Activated T-helper 17 cell treated with anti-CD3 and anti-CD28 coated beads, Interleukin-2, amount 50 U/mL, for 72 hours (primary cell): Measurements from ENCODE around the gene SLC30A4. TPM values are rescaled to one million over a fixed set of nuclear protein-coding genes. Genes with fewer than 3 reads are reported as not detected.
"Not testable (repeated sequence)": the region's sequence is repeated elsewhere in the genome, so short reads cannot be mapped to it uniquely, and the experiment has no call there.

Experiments used
- ATAC-seq: fragments of 150-1000 bp; cut with Tn5 transposase; replicated peaks from 2 replicates; pipeline ENCODE4 v1.10.0; 2021; ENCODE audit warnings: mild to moderate bottlenecking, moderate library complexity
- H3K27ac Mint-ChIP-seq: one replicate; pipeline ENCODE4 v1.8.0; 2022; ENCODE audit warnings: mixed read lengths
- H3K27me3 Mint-ChIP-seq: one replicate; pipeline ENCODE4 v1.8.0; 2022; ENCODE audit warnings: mixed read lengths
- H3K36me3 Mint-ChIP-seq: one replicate; pipeline ENCODE4 v1.8.0; 2022; ENCODE audit warnings: low read depth, mild to moderate bottlenecking, mixed read lengths
- H3K4me1 Mint-ChIP-seq: one replicate; pipeline ENCODE4 v1.8.0; 2022; ENCODE audit warnings: mixed read lengths
- H3K4me3 Mint-ChIP-seq: one replicate; pipeline ENCODE4 v1.8.0; 2022; ENCODE audit warnings: mild to moderate bottlenecking, mixed read lengths
- H3K9me3 Mint-ChIP-seq: one replicate; pipeline ENCODE4 v1.8.0; 2022; ENCODE audit warnings: mixed read lengths
- total RNA-seq, 2 donors: library from RNA; stranded (reverse); gene quantifications; one replicate each; pipeline ENCODE4 v1.2.3, GENCODE V29; 2022

SLC30A4 gene
- total RNA-seq, 2 donors from 2014 or later: 1.1 to 2.1 TPM

DNA sequence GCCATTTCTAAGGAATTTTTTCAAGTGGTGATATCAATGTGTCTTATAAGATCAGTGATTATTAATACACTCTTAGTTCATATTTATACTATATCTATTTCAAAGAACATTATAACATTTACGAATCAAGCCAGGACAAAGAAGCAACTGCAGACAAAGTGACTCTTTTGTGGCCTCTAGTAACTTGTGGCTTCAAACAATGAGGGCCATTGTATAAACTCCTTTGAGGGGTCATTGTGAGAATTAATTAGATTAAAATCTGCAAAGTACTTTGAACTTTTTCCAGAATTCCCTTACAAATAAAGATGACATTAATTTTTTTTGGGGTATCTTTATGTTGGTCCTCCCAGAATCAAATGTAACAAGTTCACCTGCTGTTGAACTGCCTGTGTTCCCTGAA is 12.3 kb upstream of the SLC30A4 start:
- H3K36me3 Mint-ChIP-seq: no peaks in the 10 kb centered on the region
- H3K4me1 Mint-ChIP-seq: no peaks in the 10 kb centered on the region
- ATAC-seq: no peak
- no peak overlapping the region for H3K4me3 Mint-ChIP-seq
- H3K27ac Mint-ChIP-seq: no peak overlapping the region
- H3K27me3 Mint-ChIP-seq: no peaks in the 10 kb centered on the region
- H3K9me3 Mint-ChIP-seq: no peaks in the 10 kb centered on the region

DNA sequence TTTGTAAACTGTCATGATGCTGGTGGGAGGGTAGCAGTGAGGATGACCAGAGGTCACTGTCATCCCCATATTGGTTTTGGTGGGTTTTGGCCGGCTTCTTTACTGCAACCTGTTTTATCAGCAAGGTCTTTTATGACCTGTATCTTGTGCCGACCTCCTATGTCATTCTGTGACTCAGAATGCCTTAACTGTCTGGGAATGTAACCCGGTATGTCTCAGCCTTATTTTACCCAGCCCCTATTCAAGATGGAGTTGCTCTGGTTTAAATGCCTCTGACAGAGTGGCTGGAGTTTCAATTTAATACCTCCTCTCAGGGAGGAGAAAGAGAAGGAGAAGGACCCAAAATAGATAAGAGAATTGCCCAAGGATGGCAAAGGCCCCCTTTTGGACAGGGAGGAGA is 10.3 kb upstream of the SLC30A4 start:
- H3K27ac Mint-ChIP-seq, H3K36me3 Mint-ChIP-seq, H3K4me1 Mint-ChIP-seq, ATAC-seq, H3K4me3 Mint-ChIP-seq, H3K27me3 Mint-ChIP-seq, H3K9me3 Mint-ChIP-seq: not testable (repeated sequence)

DNA sequence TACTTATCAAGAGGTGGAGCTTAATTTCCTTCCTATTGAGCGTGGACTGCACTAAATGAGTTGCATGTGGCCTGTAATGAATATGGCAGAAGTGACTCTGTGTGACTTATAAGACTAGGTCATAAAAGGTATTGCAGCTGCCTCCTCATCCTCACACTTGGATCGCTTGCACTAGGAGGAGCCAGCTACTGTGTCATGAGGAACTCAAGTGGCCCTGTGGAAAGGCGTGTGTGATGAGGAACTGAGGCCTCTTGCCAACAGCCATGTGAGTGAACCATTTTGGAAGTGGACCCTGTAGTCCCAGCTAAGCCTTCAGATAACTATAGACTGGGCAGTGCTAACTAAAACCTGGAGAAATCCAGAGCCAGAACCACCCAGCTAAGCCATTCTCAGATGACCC is 7.1 kb upstream of the SLC30A4 start:
- no peak for ATAC-seq
- H3K9me3 Mint-ChIP-seq: no peaks in the 10 kb centered on the region
- H3K36me3 Mint-ChIP-seq: no peaks in the 10 kb centered on the region
- no peak overlapping the region for H3K4me3 Mint-ChIP-seq
- no peaks in the 10 kb centered on the region for H3K27me3 Mint-ChIP-seq
- H3K4me1 Mint-ChIP-seq: no peaks in the 10 kb centered on the region
- H3K27ac Mint-ChIP-seq: no peak overlapping the region

DNA sequence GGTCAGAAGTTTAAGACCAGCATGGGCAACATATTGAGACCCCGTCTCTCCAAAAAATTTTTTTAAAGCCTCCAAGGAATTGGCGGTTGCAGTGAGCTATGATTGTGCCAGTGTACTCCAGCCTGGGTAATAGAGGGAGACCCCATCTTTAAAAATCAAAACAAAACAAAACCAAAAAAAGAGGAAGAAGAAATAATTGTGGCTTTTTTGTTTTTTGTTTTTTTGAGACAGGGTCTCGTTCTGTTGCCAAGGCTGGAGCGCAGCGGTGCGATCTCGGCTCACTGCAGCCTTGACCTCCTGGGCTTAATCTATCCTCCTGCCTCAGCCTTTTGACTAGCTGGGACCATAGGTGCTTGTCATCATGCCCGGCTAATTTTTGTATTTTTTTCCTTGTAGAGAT is 4.5 kb upstream of the SLC30A4 start:
- Mint-ChIP-seq H3K27ac (no peak overlapping the region), H3K4me1 (no peaks in the 10 kb centered on the region), H3K27me3 (no peaks in the 10 kb centered on the region), H3K9me3 (no peaks in the 10 kb centered on the region), H3K4me3 (no peak overlapping the region), H3K36me3 (no peaks in the 10 kb centered on the region)
- no peak for ATAC-seq

DNA sequence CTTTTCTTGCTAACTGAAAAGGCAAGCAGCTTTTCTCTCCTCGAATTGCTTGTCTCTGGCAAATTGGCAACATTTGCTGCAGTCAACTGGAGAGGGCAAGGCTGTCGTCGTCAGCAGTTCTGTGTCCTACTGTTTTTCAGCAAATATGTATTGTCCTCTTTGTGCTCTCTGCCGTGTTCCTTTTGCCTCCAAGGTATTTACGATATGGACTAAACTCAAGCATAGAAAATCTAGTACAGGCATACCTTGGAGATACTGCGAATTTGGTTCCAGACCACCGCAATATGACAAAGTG is 558 bp upstream of the SLC30A4 start:
- Mint-ChIP-seq H3K27ac (no peak overlapping the region), H3K27me3 (no peaks in the 10 kb centered on the region)

DNA sequence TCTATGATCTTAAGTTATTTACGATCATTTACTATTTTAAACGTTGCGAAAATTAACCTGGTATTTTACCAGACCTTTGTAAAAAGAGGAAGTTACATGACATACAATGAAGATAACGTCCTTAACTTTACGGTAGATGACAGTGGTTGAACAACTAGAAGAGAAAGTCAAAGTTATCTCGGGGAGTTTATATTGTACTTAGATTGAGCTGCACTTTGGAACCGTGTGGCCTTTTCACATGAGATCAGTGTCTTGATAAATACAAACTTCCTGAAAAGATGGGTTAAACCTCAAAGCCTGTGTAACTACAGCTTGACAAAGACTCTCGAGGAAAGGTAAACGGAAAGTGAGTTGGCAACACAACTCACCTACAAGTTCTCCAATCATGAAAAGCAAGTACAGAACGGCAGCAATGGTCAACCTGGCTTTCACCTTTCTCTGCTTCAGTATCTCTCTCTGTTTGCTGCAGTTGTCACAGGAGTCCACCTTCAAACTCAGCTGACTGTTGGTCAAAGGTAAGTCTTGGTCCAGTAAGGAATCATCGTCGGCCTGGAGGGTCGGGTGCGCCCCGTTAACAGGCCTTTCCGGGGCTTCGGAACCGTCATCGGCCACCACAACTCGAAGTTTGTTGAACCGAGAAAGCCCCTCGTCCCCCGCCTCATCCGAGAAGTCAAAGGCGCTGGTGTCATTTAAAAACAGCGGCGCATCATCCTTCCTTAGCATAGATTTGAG is 793 bp downstream of the SLC30A4 start:
- peak overlapping the region; percentile 95 for H3K4me3 Mint-ChIP-seq
- H3K27ac Mint-ChIP-seq: peak overlapping the region; percentile 82
- peak; percentile 13 for ATAC-seq
- no peaks in the 10 kb centered on the region for H3K36me3 Mint-ChIP-seq
- H3K9me3 Mint-ChIP-seq: no peaks in the 10 kb centered on the region
- H3K4me1 Mint-ChIP-seq: peaks cover 7% of the 10 kb centered on the region
- no peaks in the 10 kb centered on the region for H3K27me3 Mint-ChIP-seq

More for the DNA sequence above, 558 bp upstream of the SLC30A4 start:
- no peak for ATAC-seq
- H3K4me3 Mint-ChIP-seq: peak overlapping the region; percentile 83
- H3K4me1 Mint-ChIP-seq: peaks cover 7% of the 10 kb centered on the region
- no peaks in the 10 kb centered on the region for H3K9me3 Mint-ChIP-seq
- no peaks in the 10 kb centered on the region for H3K36me3 Mint-ChIP-seq

DNA sequence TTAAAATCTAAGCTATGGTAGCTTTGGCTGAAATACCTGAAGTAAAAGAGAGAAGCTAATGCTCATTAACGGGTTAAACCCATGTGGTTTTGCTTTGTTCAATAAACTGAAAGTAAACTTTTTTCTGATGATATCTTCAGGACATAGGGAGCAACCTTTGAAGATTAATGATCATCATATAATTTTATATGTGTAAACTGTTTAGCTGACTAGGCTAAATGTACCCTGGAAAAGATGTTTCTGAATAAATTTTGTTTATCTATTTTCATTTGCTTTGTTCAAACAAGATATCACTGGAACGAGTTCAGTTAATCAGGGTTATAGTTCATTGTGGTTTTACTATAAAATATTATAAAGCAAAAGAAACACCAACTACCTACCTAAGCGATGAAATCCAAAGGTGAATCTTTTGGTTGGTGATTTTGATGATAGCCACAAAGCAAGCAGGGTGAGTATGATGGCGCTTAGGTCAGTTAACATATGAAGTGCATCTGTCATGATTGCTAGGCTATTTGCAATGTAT is 11.7 kb downstream of the SLC30A4 start:
- no peak for ATAC-seq
- H3K9me3 Mint-ChIP-seq: no peaks in the 10 kb centered on the region
- no peak overlapping the region for H3K27ac Mint-ChIP-seq
- no peaks in the 10 kb centered on the region for H3K4me1 Mint-ChIP-seq
- no peaks in the 10 kb centered on the region for H3K27me3 Mint-ChIP-seq
- H3K4me3 Mint-ChIP-seq: no peak overlapping the region
- peaks cover 6% of the 10 kb centered on the region for H3K36me3 Mint-ChIP-seq

DNA sequence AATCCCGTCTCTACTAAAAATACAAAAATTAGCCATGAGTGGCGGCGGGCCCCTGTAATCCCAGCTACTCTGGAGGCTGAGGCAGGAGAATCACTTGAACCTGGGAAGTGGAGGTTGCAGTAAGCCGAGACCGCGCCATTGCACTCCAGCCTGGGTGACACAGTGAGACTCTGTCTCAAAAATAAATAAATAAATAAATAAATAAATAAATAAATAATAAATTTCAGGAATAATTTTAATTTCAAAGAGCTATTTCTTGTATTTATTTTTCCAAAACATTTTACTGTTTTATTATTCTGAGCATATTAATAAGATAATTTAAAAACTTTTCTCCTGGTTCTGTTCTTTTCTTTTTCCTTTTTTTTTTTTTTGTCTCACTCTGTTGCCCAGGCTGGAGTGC is 15.4 kb downstream of the SLC30A4 start:
- not testable (repeated sequence) for H3K4me1 Mint-ChIP-seq, H3K4me3 Mint-ChIP-seq, H3K27ac Mint-ChIP-seq, H3K9me3 Mint-ChIP-seq, H3K36me3 Mint-ChIP-seq, H3K27me3 Mint-ChIP-seq, ATAC-seq

DNA sequence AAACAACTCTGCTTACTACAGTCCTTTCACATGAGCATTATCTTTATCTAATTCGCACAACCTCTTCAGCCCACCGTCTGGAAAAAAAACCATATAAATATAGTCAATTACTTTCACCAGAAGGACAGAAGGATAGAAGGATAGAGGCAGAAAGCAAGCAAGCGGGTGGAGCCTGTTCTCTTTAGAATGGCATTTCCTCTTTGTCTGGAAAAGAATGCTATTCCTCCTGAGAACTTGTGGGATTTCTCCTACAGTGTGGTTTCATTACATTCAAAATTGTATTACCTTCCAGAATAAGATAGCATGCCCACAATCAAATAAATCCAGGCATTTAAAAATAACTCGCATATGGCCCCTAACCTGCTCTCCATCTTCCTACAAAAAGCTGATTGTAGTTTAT is 23.1 kb downstream of the SLC30A4 start:
- no peak overlapping the region for H3K4me3 Mint-ChIP-seq
- no peaks in the 10 kb centered on the region for H3K9me3 Mint-ChIP-seq
- no peaks in the 10 kb centered on the region for H3K36me3 Mint-ChIP-seq
- no peak for ATAC-seq
- H3K27me3 Mint-ChIP-seq: no peaks in the 10 kb centered on the region
- H3K4me1 Mint-ChIP-seq: no peaks in the 10 kb centered on the region
- H3K27ac Mint-ChIP-seq: no peak overlapping the region

DNA sequence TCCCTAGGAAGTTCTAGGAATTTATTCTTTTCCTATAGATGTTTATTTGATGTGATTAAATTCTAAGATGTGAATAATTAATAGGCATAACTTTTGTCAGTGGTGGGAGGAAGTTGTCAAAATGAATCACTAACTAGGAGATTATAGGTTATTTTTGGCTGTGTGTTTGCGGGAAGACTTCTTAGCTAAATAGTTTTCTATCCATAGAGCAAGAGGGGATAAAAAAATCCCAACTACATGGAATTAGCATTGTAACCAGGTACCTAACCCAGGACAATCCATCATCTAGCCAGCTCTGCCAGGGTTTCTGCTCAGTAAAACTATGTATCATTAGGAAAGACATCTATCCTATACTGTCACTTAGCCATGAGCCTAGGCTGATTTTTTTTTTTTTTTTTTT is 23.9 kb downstream of the SLC30A4 start:
- no peak for ATAC-seq
- Mint-ChIP-seq H3K4me3 (no peak overlapping the region), H3K36me3 (no peaks in the 10 kb centered on the region), H3K27me3 (no peaks in the 10 kb centered on the region), H3K27ac (no peak overlapping the region), H3K9me3 (no peaks in the 10 kb centered on the region), H3K4me1 (no peaks in the 10 kb centered on the region)

DNA sequence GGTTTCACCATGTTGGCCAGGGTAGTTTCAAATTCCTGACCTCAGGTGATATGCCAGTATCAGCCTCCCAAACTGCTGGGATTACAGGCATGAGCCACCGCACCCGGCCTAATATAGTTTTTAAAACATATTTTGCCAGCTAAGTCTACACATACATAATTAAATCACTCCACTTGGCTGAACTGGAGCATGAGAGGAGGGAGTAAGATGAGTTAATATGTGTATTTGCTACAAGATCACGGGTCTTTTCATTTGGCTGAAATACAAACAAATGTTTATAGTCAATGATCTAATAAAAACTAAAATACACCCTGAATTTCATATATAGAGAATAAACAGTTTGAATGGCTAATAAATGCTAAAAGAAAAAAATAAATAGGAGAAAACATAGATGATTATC is 25.3 kb downstream of the SLC30A4 start:
- Mint-ChIP-seq H3K36me3 (no peaks in the 10 kb centered on the region), H3K27me3 (no peaks in the 10 kb centered on the region), H3K4me1 (no peaks in the 10 kb centered on the region), H3K4me3 (no peak overlapping the region), H3K9me3 (no peaks in the 10 kb centered on the region), H3K27ac (no peak overlapping the region)
- no peak for ATAC-seq

DNA sequence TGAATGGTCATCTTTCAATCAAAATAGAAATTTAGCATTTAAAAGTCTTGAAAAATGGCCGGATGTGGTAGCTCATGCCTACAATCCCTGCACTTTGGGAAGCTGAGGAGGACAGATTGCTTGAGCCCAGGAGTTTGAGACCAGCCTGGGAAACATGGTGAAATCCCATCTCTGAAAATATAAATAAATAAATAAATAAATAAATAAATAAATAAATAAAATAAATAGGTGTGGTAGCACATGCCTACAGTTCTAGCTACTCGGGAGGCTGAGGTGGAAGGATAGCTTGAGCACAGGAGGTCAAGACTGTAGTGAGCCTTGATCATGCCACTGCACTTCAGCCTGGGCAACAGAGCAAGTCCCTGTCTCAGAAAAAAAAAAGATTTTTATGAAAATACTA is 25.9 kb downstream of the SLC30A4 start:
- no peak overlapping the region for H3K4me3 Mint-ChIP-seq
- no peaks in the 10 kb centered on the region for H3K36me3 Mint-ChIP-seq
- no peaks in the 10 kb centered on the region for H3K27me3 Mint-ChIP-seq
- no peaks in the 10 kb centered on the region for H3K9me3 Mint-ChIP-seq
- H3K4me1 Mint-ChIP-seq: no peaks in the 10 kb centered on the region
- no peak overlapping the region for H3K27ac Mint-ChIP-seq
- ATAC-seq: no peak

DNA sequence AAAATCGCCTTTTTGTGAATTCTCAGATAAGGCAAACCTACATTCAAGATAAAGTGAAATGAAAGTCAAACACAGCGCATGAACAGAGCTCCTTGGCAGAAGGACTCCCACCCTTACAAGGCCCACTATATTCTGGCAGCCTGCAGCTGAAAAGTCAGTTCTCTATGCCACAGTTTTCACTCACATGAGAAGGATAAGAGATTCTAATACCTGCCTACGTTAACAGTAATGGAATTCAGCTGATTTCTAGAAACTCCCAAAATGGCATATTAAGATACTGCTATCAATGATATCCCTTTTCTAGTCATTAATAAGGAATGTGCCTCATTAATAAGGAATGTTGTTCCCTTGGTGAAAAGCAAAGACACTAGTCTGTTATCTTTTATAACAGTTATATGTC is 27.0 kb downstream of the SLC30A4 start:
- Mint-ChIP-seq H3K4me3 (no peak overlapping the region), H3K36me3 (no peaks in the 10 kb centered on the region), H3K27me3 (no peaks in the 10 kb centered on the region), H3K9me3 (no peaks in the 10 kb centered on the region), H3K27ac (no peak overlapping the region), H3K4me1 (no peaks in the 10 kb centered on the region)
- no peak for ATAC-seq

DNA sequence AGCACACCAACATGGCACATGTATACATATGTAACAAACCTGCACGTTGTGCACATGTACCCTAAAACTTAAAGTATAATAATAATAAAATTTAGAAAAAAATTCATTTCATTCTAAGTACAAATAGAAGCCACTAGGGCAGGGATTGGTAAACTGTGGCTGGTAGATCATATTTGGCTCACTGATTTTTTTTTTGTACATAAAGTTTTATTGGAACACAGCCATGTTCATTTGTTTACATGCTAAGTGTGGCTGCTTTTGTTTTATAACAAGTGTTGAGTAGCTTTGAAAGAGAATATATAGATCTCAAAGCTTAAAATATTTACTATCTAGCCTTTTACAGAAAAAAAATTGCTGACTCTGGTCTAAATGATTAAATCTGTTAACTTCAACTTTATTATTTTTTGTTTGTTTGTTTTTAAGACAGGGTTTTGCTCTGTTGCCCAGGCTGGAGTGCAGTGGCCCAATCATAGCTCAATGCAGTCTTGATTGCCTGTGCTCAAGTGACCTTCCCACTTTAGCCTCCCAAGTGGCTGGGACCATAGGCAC is 32.8 kb downstream of the SLC30A4 start:
- no peak overlapping the region for H3K4me3 Mint-ChIP-seq
- no peak overlapping the region for H3K27ac Mint-ChIP-seq
- H3K36me3 Mint-ChIP-seq: no peaks in the 10 kb centered on the region
- no peaks in the 10 kb centered on the region for H3K27me3 Mint-ChIP-seq
- no peak for ATAC-seq
- no peaks in the 10 kb centered on the region for H3K9me3 Mint-ChIP-seq
- no peaks in the 10 kb centered on the region for H3K4me1 Mint-ChIP-seq

DNA sequence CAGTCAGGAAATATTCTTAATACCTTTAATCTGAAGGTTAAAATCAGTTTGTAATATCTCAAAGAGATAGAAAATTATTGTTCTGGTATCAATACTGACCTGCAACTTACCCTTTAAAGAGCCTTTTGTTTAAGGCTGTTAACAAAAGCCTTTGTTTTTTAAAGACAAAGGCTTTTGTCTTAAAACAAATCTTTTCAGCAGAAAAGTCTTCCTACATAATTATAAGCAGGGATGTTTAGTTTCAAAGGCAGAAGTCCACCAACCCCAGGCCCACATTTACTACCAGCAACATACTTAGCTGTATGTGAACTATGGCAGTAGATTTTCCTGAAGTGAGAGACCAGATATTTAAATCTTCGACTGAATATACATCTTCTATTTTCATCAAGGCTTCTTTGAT is 36.2 kb downstream of the SLC30A4 start:
- H3K27ac Mint-ChIP-seq: no peak overlapping the region
- H3K27me3 Mint-ChIP-seq: no peaks in the 10 kb centered on the region
- H3K36me3 Mint-ChIP-seq: no peaks in the 10 kb centered on the region
- H3K4me1 Mint-ChIP-seq: no peaks in the 10 kb centered on the region
- H3K9me3 Mint-ChIP-seq: no peaks in the 10 kb centered on the region
- ATAC-seq: no peak
- H3K4me3 Mint-ChIP-seq: no peak overlapping the region

DNA sequence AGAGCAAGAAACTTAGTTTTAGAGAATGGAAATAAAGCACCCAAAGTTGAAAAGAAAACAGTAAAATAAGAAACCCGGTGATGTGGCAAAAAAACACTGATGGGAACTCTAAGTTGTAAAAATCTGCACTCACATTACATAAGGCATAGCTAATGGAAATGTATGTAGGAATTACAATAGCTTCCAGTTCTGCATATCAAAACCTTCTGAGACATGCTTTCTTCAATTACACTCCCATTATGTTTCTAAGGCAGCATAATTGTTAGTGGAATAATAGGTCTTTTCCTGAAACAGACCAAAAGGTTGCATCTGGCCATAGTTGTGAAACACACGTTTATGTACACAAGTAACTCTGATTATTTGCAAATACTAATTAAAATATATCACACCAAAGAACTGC is 41.4 kb downstream of the SLC30A4 start:
- Mint-ChIP-seq H3K27me3 (no peaks in the 10 kb centered on the region), H3K9me3 (no peaks in the 10 kb centered on the region), H3K36me3 (no peaks in the 10 kb centered on the region), H3K27ac (no peak overlapping the region), H3K4me3 (no peak overlapping the region), H3K4me1 (no peaks in the 10 kb centered on the region)
- no peak for ATAC-seq
